HepG2 (cell line): Measurements from ENCODE around the gene ANKRD65. TPM values are rescaled to one million over a fixed set of nuclear protein-coding genes. Genes with fewer than 3 reads are reported as not detected.

ENCODE experiments used
- ARNTL ChIP-seq: sonication (generic); formaldehyde crosslinking; IDR thresholded peaks from 2 replicates; pipeline ENCODE4 v1.4.0; 2020; ENCODE audit warnings: mild to moderate bottlenecking, missing genetic modification reagents
- ATF7 ChIP-seq, 2 experiments: fragments of 450-650 bp in 1 of 2; sonication (generic) in 1 of 2; formaldehyde crosslinking in 1 of 2; IDR thresholded peaks; 2 replicates each; pipeline versions ENCODE4 v1.4.0 to v1.6.1; 2016 to 2020; ENCODE audit warnings: antibody characterized with exemption in 1 of 2, mild to moderate bottlenecking in 1 of 2, missing genetic modification reagents in 1 of 2
- FOXK1 ChIP-seq: sonication (generic); formaldehyde crosslinking; IDR thresholded peaks from 2 replicates; pipeline ENCODE4 v1.4.0; 2020; ENCODE audit warnings: low read depth, missing genetic modification reagents, borderline replicate concordance
- HNRNPL ChIP-seq: fragments of 200-400 bp; formaldehyde crosslinking; IDR thresholded peaks from 2 replicates; pipeline ENCODE4 v1.6.1; 2017; ENCODE audit warnings: mild to moderate bottlenecking, low read depth, low read length
- KAT2B ChIP-seq: fragments of 150-350 bp; IDR thresholded peaks from 2 replicates; pipeline ENCODE4 v1.6.1; 2014; ENCODE audit warnings: low read depth, low read length, borderline replicate concordance
- LRRFIP1 ChIP-seq: sonication (generic); formaldehyde crosslinking; conservative IDR thresholded peaks from 2 replicates; pipeline ENCODE4 v1.4.0; 2020; ENCODE audit warnings: missing genetic modification reagents
- MTERF4 ChIP-seq: sonication (generic); formaldehyde crosslinking; IDR thresholded peaks from 2 replicates; pipeline ENCODE4 v1.8.0; 2023; ENCODE audit warnings: mild to moderate bottlenecking, missing genetic modification reagents
- PRMT3 ChIP-seq: sonication (generic); formaldehyde crosslinking; IDR thresholded peaks from 2 replicates; pipeline ENCODE4 v1.8.1; 2022; ENCODE audit warnings: low read depth, mild to moderate bottlenecking, moderate library complexity, missing genetic modification reagents, borderline replicate concordance
- RARA ChIP-seq: IDR thresholded peaks from 2 replicates; pipeline ENCODE4 v1.6.1; 2016; ENCODE audit warnings: missing genetic modification reagents, missing compliant biosample characterization
- SUZ12 ChIP-seq: fragments of 150-350 bp; IDR thresholded peaks from 2 replicates; pipeline ENCODE4 v1.6.1; 2014; ENCODE audit warnings: low read depth, low read length
- YEATS4 ChIP-seq: sonication (generic); formaldehyde crosslinking; IDR thresholded peaks from 2 replicates; pipeline ENCODE4 v1.4.0; 2020; ENCODE audit warnings: missing genetic modification reagents, borderline replicate concordance
- ZBTB10 ChIP-seq: sonication (generic); formaldehyde crosslinking; IDR thresholded peaks from 2 replicates; pipeline ENCODE4 v1.4.0; 2020; ENCODE audit warnings: missing genetic modification reagents, borderline replicate concordance
- ZBTB3 ChIP-seq: sonication (generic); formaldehyde crosslinking; IDR thresholded peaks from 2 replicates; pipeline ENCODE4 v1.4.0; 2020; ENCODE audit warnings: low read depth, mild to moderate bottlenecking, moderate library complexity, missing genetic modification reagents, borderline replicate concordance
- ZHX2 ChIP-seq, 2 experiments: sonication (generic) in 1 of 2; formaldehyde crosslinking in 1 of 2; IDR thresholded peaks; 2 replicates each; pipeline versions ENCODE4 v1.6.1 to v1.9.0; 2014 to 2022; ENCODE audit warnings: antibody characterized with exemption in 1 of 2, borderline replicate concordance in 1 of 2, inconsistent platforms in 1 of 2, low read depth in 1 of 2, missing genetic modification reagents in 1 of 2
- polyA plus RNA-seq, 8 experiments: library from polyadenylated mRNA; depleted of rRNA in 3 of 8; stranded (reverse) in 7 of 8; unstranded in 1 of 8; fragments of >200 nt; fragmentation: Illumina TruSeq in 4 of 8; extraction: Trizol in 4 of 8; gene quantifications; 2 replicates each; pipeline versions ENCODE4 v1.2.1 to v1.2.3, GENCODE V29; 2011 to 2016; ENCODE audit warnings: low read depth in 4 of 8, missing spikeins in 1 of 8, mixed read lengths in 1 of 8; ENCODE audit not compliant: insufficient read depth in 1 of 8
- total RNA-seq, 5 experiments: library from RNA; depleted of rRNA; stranded (reverse); fragments of >200 nt; fragmentation: Illumina TruSeq; extraction: Trizol; gene quantifications; 2 replicates each; pipeline ENCODE4 v1.2.3, GENCODE V29; 2016; ENCODE audit warnings: low read depth in 1 of 5

ANKRD65 gene
- total and polyA plus RNA-seq, 2 of the 13 experiments (the other 11 are each of a cell fraction or from before 2014, with no cell fraction given): 12.1 to 30.1 TPM

GRCh38 chr1:1400576-1401456 is 20.3 kb downstream of the ANKRD65 start (continued):
- TF ChIP-seq ZBTB10: 0 out of 2 replicates have a peak, but pooled peaks have one; percentile 52
- TF ChIP-seq PRMT3 (CRISPR knock-in tag): no peak
- peak; percentile 65; the same call in 1 of the 2 replicates for TF ChIP-seq ZHX2 (IDR thresholded peaks at IDR 0.05; ENCODE audit: low read depth)
- TF ChIP-seq ZHX2 (CRISPR knock-in tag; IDR thresholded peaks at IDR 0.05; ENCODE audit: borderline replicate concordance): no peak; the same call in 1 of the 2 replicates
- TF ChIP-seq ZBTB3 (CRISPR knock-in tag): peak; percentile 99
- TF ChIP-seq LRRFIP1: no peak
- TF ChIP-seq YEATS4 (CRISPR knock-in tag): peak; percentile 93; the same call in 1 of the 2 replicates
- TF ChIP-seq MTERF4 (CRISPR knock-in tag): no peak; the same call in 1 of the 2 replicates
- TF ChIP-seq ARNTL (CRISPR knock-in tag): peak; percentile 96
- TF ChIP-seq ATF7 (IDR thresholded peaks at IDR 0.05): no peak
- TF ChIP-seq ATF7 (CRISPR knock-in tag; IDR thresholded peaks at IDR 0.05): peak; percentile 62; the same call in 1 of the 2 replicates
- no peak for TF ChIP-seq KAT2B
- peak; percentile 97 for TF ChIP-seq FOXK1
- peak; percentile 76; the same call in 1 of the 2 replicates for TF ChIP-seq HNRNPL
- TF ChIP-seq SUZ12: no peak
- TF ChIP-seq RARA (CRISPR knock-in tag): peak; percentile 100
